WERI-Rb-1 (cell line): ENCODE measurements around the gene ZC3H6.

Experiments used
- DNase-seq: peaks from one replicate; pipeline ENCODE4 v3.0.0-alpha.2; 2020
- H3K27ac ChIP-seq: fragments of 250-450 bp; sonication (Bioruptor Pico); 2 replicates; pipeline ENCODE4 v1.5.1; 2020; ENCODE audit warnings: mild to moderate bottlenecking, moderate library complexity
- H3K27me3 ChIP-seq: fragments of 250-450 bp; sonication (Bioruptor Pico); 2 replicates; pipeline ENCODE4 v1.5.1; 2021; ENCODE audit warnings: mild to moderate bottlenecking, low read depth, moderate library complexity; ENCODE audit not compliant: insufficient read depth, severe bottlenecking
- H3K36me3 ChIP-seq: fragments of 250-450 bp; sonication (Bioruptor Pico); 2 replicates; pipeline ENCODE4 v1.5.1; 2020; ENCODE audit warnings: mild to moderate bottlenecking, moderate library complexity
- H3K4me3 ChIP-seq: 2 replicates; pipeline ENCODE4 v1.5.1; 2011; ENCODE audit warnings: low read depth, mild to moderate bottlenecking, control low read depth, low read length
- H3K9me3 ChIP-seq: fragments of 250-450 bp; sonication (Bioruptor Pico); 2 replicates; pipeline ENCODE4 v1.5.1; 2021; ENCODE audit warnings: mild to moderate bottlenecking, moderate library complexity; ENCODE audit not compliant: severe bottlenecking
- TF ChIP-seq, protein P1 (sequence below): IDR thresholded peaks from 2 replicates; pipeline ENCODE4 v1.5.1; 2011; ENCODE audit warnings: low read depth, mild to moderate bottlenecking, control low read depth, inconsistent platforms, low read length

The ZC3H6 gene, protein sequence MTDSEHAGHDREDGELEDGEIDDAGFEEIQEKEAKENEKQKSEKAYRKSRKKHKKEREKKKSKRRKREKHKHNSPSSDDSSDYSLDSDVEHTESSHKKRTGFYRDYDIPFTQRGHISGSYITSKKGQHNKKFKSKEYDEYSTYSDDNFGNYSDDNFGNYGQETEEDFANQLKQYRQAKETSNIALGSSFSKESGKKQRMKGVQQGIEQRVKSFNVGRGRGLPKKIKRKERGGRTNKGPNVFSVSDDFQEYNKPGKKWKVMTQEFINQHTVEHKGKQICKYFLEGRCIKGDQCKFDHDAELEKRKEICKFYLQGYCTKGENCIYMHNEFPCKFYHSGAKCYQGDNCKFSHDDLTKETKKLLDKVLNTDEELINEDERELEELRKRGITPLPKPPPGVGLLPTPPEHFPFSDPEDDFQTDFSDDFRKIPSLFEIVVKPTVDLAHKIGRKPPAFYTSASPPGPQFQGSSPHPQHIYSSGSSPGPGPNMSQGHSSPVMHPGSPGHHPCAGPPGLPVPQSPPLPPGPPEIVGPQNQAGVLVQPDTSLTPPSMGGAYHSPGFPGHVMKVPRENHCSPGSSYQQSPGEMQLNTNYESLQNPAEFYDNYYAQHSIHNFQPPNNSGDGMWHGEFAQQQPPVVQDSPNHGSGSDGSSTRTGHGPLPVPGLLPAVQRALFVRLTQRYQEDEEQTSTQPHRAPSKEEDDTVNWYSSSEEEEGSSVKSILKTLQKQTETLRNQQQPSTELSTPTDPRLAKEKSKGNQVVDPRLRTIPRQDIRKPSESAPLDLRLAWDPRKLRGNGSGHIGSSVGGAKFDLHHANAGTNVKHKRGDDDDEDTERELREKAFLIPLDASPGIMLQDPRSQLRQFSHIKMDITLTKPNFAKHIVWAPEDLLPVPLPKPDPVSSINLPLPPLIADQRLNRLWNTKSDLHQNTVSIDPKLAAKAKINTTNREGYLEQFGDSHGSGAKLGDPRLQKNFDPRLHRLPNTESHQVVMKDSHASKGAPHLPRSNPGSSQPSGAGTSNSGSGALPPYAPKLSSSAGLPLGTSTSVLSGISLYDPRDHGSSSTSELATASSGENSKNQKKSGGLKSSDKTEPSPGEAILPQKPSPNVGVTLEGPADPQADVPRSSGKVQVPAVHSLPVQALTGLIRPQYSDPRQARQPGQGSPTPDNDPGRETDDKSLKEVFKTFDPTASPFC

GRCh38 chr2:112275311-112275886 lies at the start of gene ZC3H6:
Gene ZC3H6 (plus strand): TSS chr2:112275597. CDS start chr2:112275995, 398 bp downstream.
- Histone ChIP-seq H3K4me3 (peak within 1 kb of the TSS; percentile 60), H3K9me3 (no peaks in the 10 kb centered on the region), H3K27me3 (no peaks in the 10 kb centered on the region), H3K36me3 (peaks cover 4% of the 10 kb centered on the region), H3K27ac (peak within 1 kb of the TSS; percentile 99)
- TF ChIP-seq, protein P1, sequence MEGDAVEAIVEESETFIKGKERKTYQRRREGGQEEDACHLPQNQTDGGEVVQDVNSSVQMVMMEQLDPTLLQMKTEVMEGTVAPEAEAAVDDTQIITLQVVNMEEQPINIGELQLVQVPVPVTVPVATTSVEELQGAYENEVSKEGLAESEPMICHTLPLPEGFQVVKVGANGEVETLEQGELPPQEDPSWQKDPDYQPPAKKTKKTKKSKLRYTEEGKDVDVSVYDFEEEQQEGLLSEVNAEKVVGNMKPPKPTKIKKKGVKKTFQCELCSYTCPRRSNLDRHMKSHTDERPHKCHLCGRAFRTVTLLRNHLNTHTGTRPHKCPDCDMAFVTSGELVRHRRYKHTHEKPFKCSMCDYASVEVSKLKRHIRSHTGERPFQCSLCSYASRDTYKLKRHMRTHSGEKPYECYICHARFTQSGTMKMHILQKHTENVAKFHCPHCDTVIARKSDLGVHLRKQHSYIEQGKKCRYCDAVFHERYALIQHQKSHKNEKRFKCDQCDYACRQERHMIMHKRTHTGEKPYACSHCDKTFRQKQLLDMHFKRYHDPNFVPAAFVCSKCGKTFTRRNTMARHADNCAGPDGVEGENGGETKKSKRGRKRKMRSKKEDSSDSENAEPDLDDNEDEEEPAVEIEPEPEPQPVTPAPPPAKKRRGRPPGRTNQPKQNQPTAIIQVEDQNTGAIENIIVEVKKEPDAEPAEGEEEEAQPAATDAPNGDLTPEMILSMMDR: no peak
- peak; percentile 98 for DNase-seq

DNA sequence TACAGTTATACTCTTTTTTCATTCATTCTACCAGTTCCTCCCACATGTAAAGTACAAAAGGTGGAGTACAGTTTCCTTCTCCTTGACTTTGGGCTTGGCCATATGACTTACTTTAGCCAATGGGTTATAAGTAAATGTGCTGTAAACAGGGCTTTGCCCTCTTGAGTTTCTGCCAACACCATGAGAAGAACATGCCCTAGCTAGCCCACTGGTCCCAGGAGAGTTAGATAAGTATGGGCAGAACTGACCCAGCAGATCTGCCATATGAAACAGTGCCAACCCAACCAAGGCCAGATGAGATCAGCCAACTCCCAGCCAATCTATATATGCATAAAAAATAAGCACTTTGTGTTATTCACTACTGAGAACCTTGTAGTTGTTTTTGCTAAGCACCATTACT lies 46.0 kb upstream of the ZC3H6 start:
- Histone ChIP-seq H3K9me3 (no peaks in the 10 kb centered on the region), H3K36me3 (peaks cover 4% of the 10 kb centered on the region; the same call in 1 of the 2 replicates), H3K27ac (no peak overlapping the region), H3K27me3 (no peaks in the 10 kb centered on the region), H3K4me3 (no peak overlapping the region)
- TF ChIP-seq, protein P1: no peak
- no peak for DNase-seq

GRCh38 chr2:112230371-112230770 lies 45.0 kb upstream of the ZC3H6 start:
- DNase-seq: no peak
- Histone ChIP-seq H3K36me3 (peaks cover 4% of the 10 kb centered on the region; the same call in 1 of the 2 replicates), H3K4me3 (no peak overlapping the region), H3K27ac (no peak overlapping the region), H3K9me3 (no peaks in the 10 kb centered on the region), H3K27me3 (no peaks in the 10 kb centered on the region)
- TF ChIP-seq, protein P1: no peak

DNA sequence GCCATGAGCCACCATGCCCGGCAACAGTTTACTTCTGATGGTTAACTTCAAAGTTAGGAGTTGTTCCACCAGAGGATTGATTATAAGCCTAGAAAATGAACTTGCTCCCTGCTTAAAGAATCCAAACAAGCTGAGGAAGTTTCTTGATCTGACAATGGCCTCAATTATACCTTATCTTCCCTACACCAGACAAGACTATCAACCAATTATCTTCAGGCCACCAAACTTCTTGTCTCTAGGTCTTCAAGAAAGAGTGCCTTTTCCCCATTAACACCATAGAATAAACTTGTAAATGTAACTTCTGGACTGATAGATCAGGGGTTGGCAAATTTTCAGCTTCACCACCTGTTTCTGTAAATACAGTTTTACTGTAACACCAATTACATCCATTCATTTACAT lies 35.5 kb upstream of the ZC3H6 start:
- DNase-seq: no peak
- Histone ChIP-seq H3K9me3 (no peaks in the 10 kb centered on the region), H3K36me3 (peaks cover 3% of the 10 kb centered on the region; the same call in 1 of the 2 replicates), H3K4me3 (no peak overlapping the region), H3K27ac (no peak overlapping the region), H3K27me3 (no peaks in the 10 kb centered on the region)
- TF ChIP-seq, protein P1: no peak

DNA sequence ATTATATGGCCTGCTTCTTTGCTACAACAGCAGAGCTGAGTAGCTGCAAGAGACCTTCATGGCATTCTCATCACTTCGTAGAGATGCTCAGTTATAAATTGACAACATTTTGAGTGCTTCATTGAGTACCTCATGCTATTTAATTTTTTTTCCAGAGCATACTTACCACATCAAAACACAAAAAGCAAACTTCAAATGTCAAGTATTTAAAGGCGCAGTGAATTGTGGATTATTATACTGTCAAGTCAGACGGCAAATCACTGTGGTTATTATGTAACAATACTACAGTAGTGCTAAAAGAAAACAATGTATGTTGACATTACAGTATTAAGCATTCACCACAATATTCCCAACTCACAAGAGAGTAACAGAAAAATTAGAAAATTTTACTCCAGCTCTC lies 33.0 kb upstream of the ZC3H6 start:
- Histone ChIP-seq H3K9me3 (no peaks in the 10 kb centered on the region), H3K27ac (no peak overlapping the region), H3K27me3 (no peaks in the 10 kb centered on the region), H3K36me3 (peaks cover 14% of the 10 kb centered on the region), H3K4me3 (no peak overlapping the region)
- no peak for DNase-seq
- TF ChIP-seq, protein P1: no peak
